H1 (cell line): Measurements from ENCODE around the gene ABI3. TPM values are rescaled to one million over a fixed set of nuclear protein-coding genes. Genes with fewer than 3 reads are reported as not detected.

ENCODE experiments used
- CTCF ChIA-PET: fragments of 300-600 bp; sonication (Branson Sonifier 250); formaldehyde crosslinking; loops from one replicate; lab custom pipeline; 2021; ENCODE audit not compliant: partially characterized antibody; lab: Charles Lee
- POLR2A ChIA-PET: fragments of 300-600 bp; sonication (Branson Sonifier 250); formaldehyde crosslinking; loops from one replicate; lab custom pipeline; 2021; ENCODE audit warnings: inconsistent platforms; ENCODE audit not compliant: partially characterized antibody; lab: Charles Lee
- DNase-seq, 2 experiments: peaks; one replicate each; pipeline versions ENCODE4 v3.0.0 to v3.0.0-alpha.2; 2010 to 2022; ENCODE audit warnings: low spot score in 2 of 2, low read depth in 1 of 2, mixed read lengths in 1 of 2
- FAIRE-seq: peaks from 2 replicates; lab custom pipeline; 2011; peaks lifted over from hg19 to GRCh38; lab: Jason Lieb, UNC
- H2AFZ ChIP-seq: 2 replicates; pipeline ENCODE4 v1.8.1; 2012; ENCODE audit warnings: low read length, inconsistent platforms
- H2AK5ac ChIP-seq: 2 replicates; pipeline ENCODE4 v1.6.1; 2013; ENCODE audit warnings: low read depth, low read length
- H2BK120ac ChIP-seq: replicated peaks from 2 replicates; pipeline ENCODE3; 2013; ENCODE audit warnings: low read depth, low read length, inconsistent platforms
- H2BK12ac ChIP-seq: 2 replicates; pipeline ENCODE4 v1.6.1; 2013; ENCODE audit warnings: low read depth, low read length
- H2BK15ac ChIP-seq: 2 replicates; pipeline ENCODE4 v1.6.1; 2013; ENCODE audit warnings: low read length
- H2BK20ac ChIP-seq: 2 replicates; pipeline ENCODE4 v1.6.1; 2013; ENCODE audit warnings: low read length
- H2BK5ac ChIP-seq: 2 replicates; pipeline ENCODE4 v1.6.1; 2013; ENCODE audit warnings: low read depth, low read length
- H3K14ac ChIP-seq: 2 replicates; pipeline ENCODE4 v1.6.1; 2013; ENCODE audit warnings: inconsistent platforms; ENCODE audit not compliant: insufficient read length
- H3K18ac ChIP-seq: 2 replicates; pipeline ENCODE4 v1.6.1; 2013; ENCODE audit warnings: low read length; ENCODE audit errors: extremely low read depth
- H3K23ac ChIP-seq: 2 replicates; pipeline ENCODE4 v1.6.1; 2013; ENCODE audit warnings: inconsistent platforms; ENCODE audit not compliant: insufficient read length
- H3K23me2 ChIP-seq: 2 replicates; pipeline ENCODE4 v1.6.1; 2013; ENCODE audit warnings: low read depth, low read length
- H3K27ac ChIP-seq: 2 replicates; pipeline ENCODE4 v1.6.1; 2011; ENCODE audit warnings: low read depth, low read length, inconsistent platforms
- H3K27me3 ChIP-seq, 4 experiments: replicated peaks in 1 of 4; 1 replicate in 1 of 4; 2 replicates in 3 of 4; pipeline versions ENCODE4 v1.6.1 to v1.8.1; 2011 to 2013; ENCODE audit warnings: low read length in 3 of 4, mild to moderate bottlenecking in 3 of 4, inconsistent platforms in 2 of 4, mixed read lengths in 2 of 4, moderate library complexity in 1 of 4; ENCODE audit not compliant: control insufficient read depth in 3 of 4, insufficient read depth in 3 of 4; ENCODE audit errors: extremely low read depth in 1 of 4
- H3K36me3 ChIP-seq, 4 experiments: 2 replicates each; pipeline versions ENCODE4 v1.6.1 to v1.8.1; 2011 to 2013; ENCODE audit warnings: mild to moderate bottlenecking in 4 of 4, low read length in 3 of 4, moderate library complexity in 2 of 4, control low read depth in 1 of 4, inconsistent platforms in 1 of 4; ENCODE audit not compliant: insufficient read depth in 4 of 4, control insufficient read depth in 2 of 4
- H3K4ac ChIP-seq: replicated peaks from 2 replicates; pipeline ENCODE3; 2013; ENCODE audit warnings: low read length, low read depth, mixed read lengths, inconsistent platforms; ENCODE audit not compliant: insufficient read length
- H3K4me1 ChIP-seq, 4 experiments: replicated peaks in 1 of 4; 1 replicate in 1 of 4; 2 replicates in 3 of 4; pipeline versions ENCODE4 v1.6.1 to v1.8.1; 2011 to 2013; ENCODE audit warnings: low read length in 3 of 4, inconsistent platforms in 2 of 4, mixed read lengths in 1 of 4; ENCODE audit not compliant: insufficient read depth in 4 of 4, control insufficient read depth in 3 of 4
- H3K4me2 ChIP-seq, 2 experiments: 2 replicates each; pipeline versions ENCODE4 v1.6.1 to v1.8.1; 2011 to 2013; ENCODE audit warnings: low read depth in 2 of 2, low read length in 2 of 2, control low read depth in 1 of 2, inconsistent platforms in 1 of 2, mild to moderate bottlenecking in 1 of 2; ENCODE audit not compliant: insufficient read depth in 1 of 2
- H3K4me3 ChIP-seq, 4 experiments: fragments of 200-600, 300-600 bp in 1 of 4; sonication (generic), shearing (Covaris generic), sonication (Bioruptor Twin) in 1 of 4; 2 replicates each; pipeline versions ENCODE4 v1.5.1 to v1.8.1; 2011 to 2016; ENCODE audit warnings: low read length in 4 of 4, low read depth in 3 of 4, control low read depth in 2 of 4, inconsistent platforms in 2 of 4, mild to moderate bottlenecking in 2 of 4, mixed read lengths in 1 of 4, moderate library complexity in 1 of 4; ENCODE audit not compliant: insufficient read depth in 2 of 4; ENCODE audit errors: extremely low read depth in 1 of 4
- H3K56ac ChIP-seq: replicated peaks from 2 replicates; pipeline ENCODE3; 2013; ENCODE audit warnings: low read depth, mild to moderate bottlenecking, mixed read lengths, low read length, inconsistent platforms; ENCODE audit not compliant: insufficient read length
- H3K79me1 ChIP-seq: 2 replicates; pipeline ENCODE4 v1.6.1; 2013; ENCODE audit warnings: low read depth, low read length, control low read depth
- H3K79me2 ChIP-seq, 2 experiments: 2 replicates each; pipeline versions ENCODE4 v1.6.1 to v1.8.1; 2012 to 2013; ENCODE audit warnings: low read length in 2 of 2, mild to moderate bottlenecking in 2 of 2, inconsistent platforms in 1 of 2; ENCODE audit not compliant: insufficient read depth in 2 of 2, control insufficient read depth in 1 of 2
- H3K9ac ChIP-seq, 4 experiments: replicated peaks in 1 of 4; 1 replicate in 1 of 4; 2 replicates in 3 of 4; pipeline versions ENCODE4 v1.6.1 to v1.8.1; 2011 to 2013; ENCODE audit warnings: low read depth in 3 of 4, low read length in 3 of 4, control low read depth in 2 of 4, mild to moderate bottlenecking in 2 of 4, moderate library complexity in 2 of 4, inconsistent platforms in 1 of 4; ENCODE audit errors: extremely low read depth in 1 of 4
- H3K9me3 ChIP-seq, 2 experiments: 2 replicates each; pipeline versions ENCODE4 v1.6.1 to v1.8.1; 2012 to 2013; ENCODE audit warnings: mild to moderate bottlenecking in 2 of 2, moderate library complexity in 2 of 2, control low read depth in 1 of 2, inconsistent platforms in 1 of 2, low read depth in 1 of 2, low read length in 1 of 2, mixed read lengths in 1 of 2; ENCODE audit not compliant: insufficient read depth in 2 of 2
- H4K20me1 ChIP-seq, 2 experiments: replicated peaks in 1 of 2; 2 replicates each; pipeline versions ENCODE3 to v1.8.1; 2011 to 2013; ENCODE audit warnings: inconsistent platforms in 2 of 2, low read length in 2 of 2, mild to moderate bottlenecking in 1 of 2; ENCODE audit not compliant: insufficient read depth in 2 of 2, control insufficient read depth in 1 of 2
- H4K5ac ChIP-seq: 2 replicates; pipeline ENCODE4 v1.6.1; 2013; ENCODE audit warnings: low read length, low read depth, mixed read lengths, inconsistent platforms; ENCODE audit not compliant: insufficient read length
- H4K8ac ChIP-seq: 2 replicates; pipeline ENCODE4 v1.8.0; 2013; ENCODE audit warnings: mild to moderate bottlenecking, moderate library complexity, low read length, inconsistent platforms; ENCODE audit not compliant: insufficient read depth; ENCODE audit errors: extremely low read depth
- H4K91ac ChIP-seq: replicated peaks from 2 replicates; pipeline ENCODE3; 2013; ENCODE audit warnings: low read length, mixed read lengths, inconsistent platforms; ENCODE audit not compliant: insufficient read length
- BRCA1 ChIP-seq: IDR thresholded peaks from 2 replicates; pipeline ENCODE4 v1.6.1; 2012; ENCODE audit warnings: low read depth, low read length, improper control_type of control experiment
- CBX5 ChIP-seq: fragments of 300-800, 300-1000 bp; sonication (generic); IDR thresholded peaks from 2 replicates; pipeline ENCODE4 v1.7.1; 2016; ENCODE audit warnings: antibody characterized with exemption, low read length, low read depth
- CTBP2 ChIP-seq: IDR thresholded peaks from 2 replicates; pipeline ENCODE4 v1.7.0; 2011; ENCODE audit warnings: borderline replicate concordance, mild to moderate bottlenecking, moderate library complexity, mixed read lengths, low read length; ENCODE audit not compliant: insufficient read depth, insufficient read length
- FOSL1 ChIP-seq: IDR thresholded peaks from 2 replicates; pipeline ENCODE4 v1.6.1; 2011; ENCODE audit warnings: mild to moderate bottlenecking, low read depth, low read length, moderate library complexity; ENCODE audit not compliant: insufficient read depth
- GTF2F1 ChIP-seq: IDR thresholded peaks from 2 replicates; pipeline ENCODE4 v1.6.1; 2012; ENCODE audit warnings: low read depth, low read length, improper control_type of control experiment, borderline replicate concordance
- POLR2A ChIP-seq, 2 experiments: IDR thresholded peaks; 1 replicate in 1 of 2; 2 replicates in 1 of 2; pipeline ENCODE4 v1.6.1; 2011; ENCODE audit warnings: low read depth in 2 of 2, low read length in 2 of 2, mild to moderate bottlenecking in 2 of 2; ENCODE audit errors: control extremely low read depth in 1 of 2
- RFX5 ChIP-seq: IDR thresholded peaks from 2 replicates; pipeline ENCODE4 v1.6.1; 2011; ENCODE audit warnings: low read depth, low read length, improper control_type of control experiment, borderline replicate concordance
- SIRT6 ChIP-seq: IDR thresholded peaks from one replicate; pipeline ENCODE4 v1.7.1; 2012; ENCODE audit warnings: low read length, inconsistent platforms
- SP1 ChIP-seq: IDR thresholded peaks from 2 replicates; pipeline ENCODE4 v1.6.1; 2011; ENCODE audit warnings: low read depth, low read length
- SP2 ChIP-seq: IDR thresholded peaks from 2 replicates; pipeline ENCODE4 v1.6.1; 2012; ENCODE audit warnings: mild to moderate bottlenecking, low read length, inconsistent platforms
- SP4 ChIP-seq: IDR thresholded peaks from 2 replicates; pipeline ENCODE4 v1.6.1; 2012; ENCODE audit warnings: low read length, inconsistent platforms
- SRF ChIP-seq: IDR thresholded peaks from 2 replicates; pipeline ENCODE4 v1.6.1; 2011; ENCODE audit warnings: mild to moderate bottlenecking, low read depth, low read length, moderate library complexity
- TEAD4 ChIP-seq: IDR thresholded peaks from 2 replicates; pipeline ENCODE4 v1.6.1; 2012; ENCODE audit warnings: low read depth, low read length, inconsistent platforms, mixed read lengths
- USF2 ChIP-seq: IDR thresholded peaks from 2 replicates; pipeline ENCODE4 v1.6.1; 2011; ENCODE audit warnings: low read length, improper control_type of control experiment
- ZNF274 ChIP-seq: IDR thresholded peaks from 2 replicates; pipeline ENCODE4 v1.7.0; 2012; ENCODE audit warnings: low read length, borderline replicate concordance; ENCODE audit errors: extremely low read depth
- WGBS, 2 experiments: shearing (Covaris generic) in 1 of 2; methylation state at CpG; one replicate each; pipeline versions ENCODE4 v1.1.6 to v1.1.7; 2013 to 2015; ENCODE audit warnings: low lambda C conversion rate in 2 of 2, mixed read lengths in 2 of 2, inconsistent platforms in 1 of 2, low coverage in 1 of 2, missing lambda C conversion rate in 1 of 2; ENCODE audit not compliant: insufficient replicate concordance in 2 of 2, insufficient coverage in 1 of 2, insufficient read length in 1 of 2; ENCODE audit errors: extremely low coverage in 1 of 2, missing lambda C conversion rate in 1 of 2; 5-methylcytosine and 5-hydroxymethylcytosine counted together
- polyA plus RNA-seq, 7 experiments: library from polyadenylated mRNA; depleted of rRNA in 3 of 7; stranded (reverse) in 5 of 7; unstranded in 2 of 7; fragments of >200 nt in 5 of 7; fragments of 200-250 nt in 2 of 7; gene quantifications; 1 replicate in 5 of 7; 2 replicates in 1 of 7; 4 replicates in 1 of 7; pipeline versions ENCODE4 v1.2.1 to v1.2.3, GENCODE V29; 2011 to 2013; ENCODE audit warnings: missing spikeins in 2 of 7, mixed read lengths in 2 of 7
- total RNA-seq: library from RNA; stranded (reverse); fragmentation: NEBNext Ultra II Directional; extraction: Animal tissue kit (Norgen Biotek cat#: 25700); gene quantifications from 2 replicates; pipeline ENCODE4 v1.2.1, GENCODE V29; 2021

Gene ABI3
- total and polyA plus RNA-seq, 2 of the 8 experiments (the other 6 are each of a cell fraction or from before 2014, with no cell fraction given) = 1.3 to 2.5 TPM

GRCh38 chr17:49187301-49187700 is 23.2 kb upstream of the ABI3 start:
- Histone ChIP-seq H2BK5ac (no peak overlapping the region), H3K4me1 (no peaks in the 10 kb centered on the region), H4K20me1 (no peaks in the 10 kb centered on the region), H2AK5ac (no peak overlapping the region), H4K91ac (no peak overlapping the region), H2BK12ac (no peak overlapping the region), H3K27ac (no peak overlapping the region), H3K9ac (no peak overlapping the region), H2BK120ac (no peak overlapping the region), H4K5ac (no peak overlapping the region), H4K8ac (no peak overlapping the region), H3K4ac (no peak overlapping the region), H3K18ac (no peak overlapping the region), H3K27me3 (no peaks in the 10 kb centered on the region), H3K14ac (no peak overlapping the region), H3K4me3 (no peak overlapping the region), H3K56ac (no peak overlapping the region), H2BK15ac (no peak overlapping the region), H3K23me2 (peaks cover 4% of the 10 kb centered on the region; the same call in 1 of the 2 replicates), H3K23ac (no peak overlapping the region), H3K9me3 (peaks cover 0 to 7% of the 10 kb centered on the region in 2 experiments; a peak in 2 of 4 replicates), H3K79me1 (no peaks in the 10 kb centered on the region), H3K4me2 (no peak overlapping the region), H2BK20ac (no peak overlapping the region), H2AFZ (no peak overlapping the region), H3K36me3 (no peaks in the 10 kb centered on the region), H3K79me2 (no peaks in the 10 kb centered on the region)
- DNase-seq (no peak), FAIRE-seq (no peak)
- 91% methylated on average over 3 of the region's 3 CpGs; no CpG with 5 or more reads in 1 of the 2 experiments for WGBS, 2 experiments
- CTCF ChIA-PET = interaction anchor here (0.6 kb wide), 1 partner anchor 42 kb away, joined by 3 read pairs; no protein-coding TSS in a partner anchor
- POLR2A ChIA-PET = no interaction called here
- TF ChIP-seq SRF = no peak
- no peak for TF ChIP-seq BRCA1
- TF ChIP-seq POLR2A (IDR thresholded peaks at IDR 0.05; ENCODE audit: control extremely low read depth in 1 of 2, low read depth in 2 of 2, low read length in 2 of 2) = no peak
- TF ChIP-seq USF2 = no peak
- no peak for TF ChIP-seq CTBP2
- no peak for TF ChIP-seq FOSL1
- TF ChIP-seq GTF2F1 = no peak
- no peak for TF ChIP-seq TEAD4
- TF ChIP-seq SIRT6 = no peak
- TF ChIP-seq CBX5 = no peak
- TF ChIP-seq SP4 = no peak
- TF ChIP-seq RFX5 = no peak
- no peak for TF ChIP-seq SP1
- no peak for TF ChIP-seq ZNF274
- no peak for TF ChIP-seq SP2
